GM20431 (cell line): Measurements from ENCODE around the gene CCDC107.
"Not testable (repeated sequence)": the region's sequence is repeated elsewhere in the genome, so short reads cannot be mapped to it uniquely, and the experiment has no call there.

Source experiments
- in situ Hi-C: fragments of 300-500 bp; cut with MseI, MboI; formaldehyde crosslinking; loops from one replicate; pipeline ENCODE4 v1.15.0; 2020; ENCODE audit warnings: low sequenced_read_pairs; ENCODE audit not compliant: unreplicated experiment

The CCDC107 gene

DNA sequence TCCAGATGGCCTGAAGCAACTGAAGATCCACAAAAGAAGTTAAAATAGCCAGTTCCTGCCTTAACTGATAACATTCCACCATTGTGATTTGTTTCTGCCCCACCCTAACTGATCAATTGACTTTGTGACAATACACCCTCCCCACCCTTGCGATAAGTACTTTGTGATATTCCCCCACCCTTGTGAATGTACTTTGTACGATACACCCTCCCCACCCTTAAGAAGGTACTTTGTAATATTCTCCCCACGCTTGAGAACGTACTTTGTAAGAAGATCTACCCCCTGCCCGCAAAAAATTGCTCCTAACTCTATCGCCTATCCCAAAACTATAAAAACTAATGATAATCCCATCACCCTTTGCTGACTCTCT, 21.2 kb upstream of the CCDC107 start:
- in situ Hi-C loops: not testable (repeated sequence)

DNA sequence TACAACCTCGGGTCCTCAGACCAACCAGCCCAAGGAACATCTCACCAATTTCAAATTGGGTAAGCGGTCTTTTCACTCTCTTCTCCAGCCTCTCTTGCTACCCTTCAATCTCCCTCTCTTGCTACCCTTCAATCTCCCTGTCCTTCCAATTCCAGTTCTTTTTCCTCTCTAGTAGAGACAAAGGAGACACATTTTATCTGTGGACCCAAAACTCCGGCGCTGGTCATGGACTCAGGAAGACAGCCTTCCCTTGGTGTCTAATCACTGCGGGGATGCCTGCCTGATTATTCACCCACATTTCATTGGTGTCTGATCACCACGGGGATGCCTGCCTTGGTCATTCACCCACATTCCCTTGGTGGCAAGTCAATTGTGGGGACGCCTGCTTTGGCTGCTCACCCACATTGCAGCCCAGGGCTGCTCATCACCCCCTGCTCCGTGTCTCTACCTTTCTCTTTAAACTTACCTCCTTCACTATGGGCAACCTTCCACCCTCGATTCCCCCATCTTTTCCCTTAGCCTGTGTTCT, 20.6 kb upstream of the CCDC107 start:
- in situ Hi-C loops: not testable (repeated sequence)

DNA sequence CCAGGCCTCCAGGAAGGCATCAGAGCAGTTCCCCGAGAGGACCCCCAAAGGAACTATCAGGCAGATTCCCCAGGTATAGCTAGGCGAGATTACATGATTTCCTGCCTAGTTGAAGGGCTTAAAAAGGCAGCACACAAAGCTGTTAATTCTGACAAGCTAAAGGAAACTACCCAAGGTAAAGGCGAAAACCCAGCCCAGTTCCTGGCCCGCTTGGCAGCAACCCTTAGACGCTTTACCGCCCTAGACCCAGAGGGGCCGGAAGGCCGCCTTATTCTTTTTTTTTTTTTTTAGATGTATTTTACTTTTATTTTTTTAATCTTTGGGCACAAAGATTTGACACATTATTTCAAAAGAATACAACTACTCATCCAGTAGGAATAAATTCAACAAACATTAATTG, 19.3 kb upstream of the CCDC107 start:
- in situ Hi-C loops: not testable (repeated sequence)

DNA sequence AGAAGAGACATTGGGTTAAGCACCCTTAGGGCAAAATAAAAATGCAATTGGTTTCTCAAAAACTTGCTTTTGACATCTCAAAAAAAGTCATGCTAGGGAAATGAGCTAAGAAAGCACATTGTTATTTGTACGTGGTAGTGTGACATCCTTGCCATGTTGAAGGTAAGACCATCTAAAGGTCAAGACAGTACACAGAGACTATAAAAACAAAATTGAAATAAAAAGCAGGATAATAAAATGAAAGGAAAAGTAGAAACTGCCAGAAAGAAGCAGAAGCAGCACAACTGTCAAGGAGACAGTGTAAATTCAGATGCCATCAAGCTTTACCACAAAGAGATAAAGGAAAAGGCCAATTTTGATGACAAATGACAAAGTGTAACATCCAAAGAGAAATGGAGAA, 18.9 kb upstream of the CCDC107 start:
- in situ Hi-C loops: not testable (repeated sequence)

DNA sequence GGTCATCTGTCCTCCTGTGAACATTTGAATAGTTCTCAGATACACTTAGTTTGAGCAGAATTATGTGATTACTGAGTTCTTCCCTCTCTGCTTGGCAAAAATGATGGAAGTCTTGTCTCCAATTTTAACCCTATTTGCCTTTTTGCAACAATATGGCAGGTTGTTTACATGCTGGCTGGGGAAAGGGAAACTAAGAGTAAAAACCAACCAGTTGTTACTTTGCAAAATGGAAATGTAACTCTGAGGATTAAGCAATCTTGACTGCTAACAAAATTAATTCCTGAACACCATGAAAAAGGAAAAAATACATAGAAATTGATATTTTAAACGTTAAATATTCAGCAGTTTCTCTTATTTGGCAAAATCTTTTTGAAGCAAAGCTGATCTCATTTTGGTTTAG, 18.5 kb upstream of the CCDC107 start:
- in situ Hi-C loops: no loop called here

DNA sequence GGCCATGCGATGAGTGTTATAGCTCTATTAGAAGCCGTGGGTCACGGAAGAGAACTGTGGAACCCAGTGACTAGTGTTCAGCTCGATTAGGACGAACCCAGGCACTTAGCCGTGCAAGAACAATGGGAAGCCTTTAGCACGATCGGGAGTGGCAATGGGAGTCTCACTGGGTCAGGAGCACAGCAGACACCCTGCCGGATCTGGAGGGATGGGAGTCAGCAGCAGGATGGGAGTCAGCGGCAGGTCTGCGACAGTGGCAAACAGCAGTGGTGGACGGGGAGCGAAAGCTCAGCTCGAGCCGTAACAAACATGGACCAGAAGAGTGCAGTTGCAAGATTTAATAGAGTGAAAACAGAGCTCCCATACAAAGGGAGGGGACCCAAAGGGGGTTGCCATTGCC, 17.7 kb upstream of the CCDC107 start:
- in situ Hi-C loops: not testable (repeated sequence)

DNA sequence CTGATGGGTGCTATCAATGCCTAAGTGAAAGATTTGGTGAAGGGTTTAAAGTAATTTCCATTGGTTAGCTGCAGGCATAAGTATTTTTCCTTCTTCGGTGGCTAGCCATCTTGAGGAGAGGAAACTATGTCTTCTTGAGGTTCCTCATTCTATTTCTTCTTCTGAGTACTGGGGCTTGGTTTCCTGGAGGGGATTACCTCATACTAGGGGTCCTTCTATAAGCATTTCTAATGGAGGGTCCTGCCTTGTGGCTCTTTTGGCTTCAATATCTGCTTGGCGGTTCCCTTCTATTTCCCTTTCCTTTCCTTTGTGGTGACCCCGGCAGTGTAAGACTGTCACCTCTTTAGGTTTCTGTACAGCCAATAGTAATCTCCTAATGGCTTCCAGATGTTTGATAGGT, 16.6 kb upstream of the CCDC107 start:
- in situ Hi-C loops: not testable (repeated sequence)

DNA sequence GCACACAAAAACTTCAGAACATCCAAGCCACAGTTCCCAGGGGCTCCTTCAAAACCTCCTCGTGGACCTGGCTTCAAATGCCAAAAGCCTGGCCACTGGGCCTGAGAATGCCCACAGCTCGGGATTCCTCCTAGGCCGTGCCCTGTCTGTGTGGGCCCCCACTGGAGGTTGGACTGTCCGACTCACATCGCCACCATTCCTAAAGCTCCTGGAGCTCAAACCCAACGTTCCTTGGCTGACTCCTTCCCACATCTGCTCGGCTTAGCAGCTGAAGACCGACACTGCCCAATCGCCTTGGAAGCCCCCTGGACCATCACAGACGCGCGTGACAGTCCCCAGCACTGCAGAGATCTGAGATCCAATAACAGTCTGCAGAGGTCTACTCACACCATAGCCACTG, 15.0 kb upstream of the CCDC107 start:
- in situ Hi-C loops: no loop called here

DNA sequence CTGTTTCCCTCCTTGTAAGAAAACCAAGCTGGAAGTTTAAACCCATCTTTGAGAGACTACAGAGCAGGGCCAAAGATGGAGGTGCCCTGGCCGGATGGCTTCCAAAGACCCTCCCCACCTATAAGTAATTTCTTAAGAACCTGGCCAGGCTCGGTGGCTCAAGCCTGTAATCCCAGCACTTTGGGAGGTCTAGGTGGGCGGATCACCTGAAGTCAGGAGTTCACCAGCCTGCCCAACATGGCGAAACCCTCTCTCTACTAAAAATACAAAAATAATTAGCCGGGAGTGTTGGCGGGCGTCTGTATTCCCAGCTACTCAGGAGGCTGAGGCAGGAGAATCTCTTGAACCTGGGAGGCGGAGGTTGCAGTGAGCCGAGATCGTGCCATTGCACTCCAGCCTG, 12.4 kb upstream of the CCDC107 start:
- in situ Hi-C loops: not testable (repeated sequence)

DNA sequence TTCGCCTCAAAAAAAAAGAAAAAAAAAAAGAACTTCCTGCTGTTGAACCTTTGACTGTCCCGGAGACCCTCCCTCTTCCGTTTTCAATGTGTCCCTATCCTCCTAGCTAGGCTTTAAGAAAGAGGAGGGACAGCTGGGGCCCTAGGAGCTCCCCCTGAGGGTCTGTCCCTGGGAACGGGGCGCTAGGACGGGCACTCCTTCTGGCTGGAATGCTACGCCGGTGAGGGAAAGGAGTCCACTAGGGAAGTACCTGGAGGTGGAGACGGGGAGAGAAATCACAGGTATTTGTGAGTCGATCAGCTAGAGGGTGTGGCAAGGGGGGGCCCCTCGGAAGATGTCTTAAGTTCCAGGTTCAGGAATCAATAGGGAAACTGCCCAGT, 11.9 kb upstream of the CCDC107 start:
- in situ Hi-C loops: no loop called here

DNA sequence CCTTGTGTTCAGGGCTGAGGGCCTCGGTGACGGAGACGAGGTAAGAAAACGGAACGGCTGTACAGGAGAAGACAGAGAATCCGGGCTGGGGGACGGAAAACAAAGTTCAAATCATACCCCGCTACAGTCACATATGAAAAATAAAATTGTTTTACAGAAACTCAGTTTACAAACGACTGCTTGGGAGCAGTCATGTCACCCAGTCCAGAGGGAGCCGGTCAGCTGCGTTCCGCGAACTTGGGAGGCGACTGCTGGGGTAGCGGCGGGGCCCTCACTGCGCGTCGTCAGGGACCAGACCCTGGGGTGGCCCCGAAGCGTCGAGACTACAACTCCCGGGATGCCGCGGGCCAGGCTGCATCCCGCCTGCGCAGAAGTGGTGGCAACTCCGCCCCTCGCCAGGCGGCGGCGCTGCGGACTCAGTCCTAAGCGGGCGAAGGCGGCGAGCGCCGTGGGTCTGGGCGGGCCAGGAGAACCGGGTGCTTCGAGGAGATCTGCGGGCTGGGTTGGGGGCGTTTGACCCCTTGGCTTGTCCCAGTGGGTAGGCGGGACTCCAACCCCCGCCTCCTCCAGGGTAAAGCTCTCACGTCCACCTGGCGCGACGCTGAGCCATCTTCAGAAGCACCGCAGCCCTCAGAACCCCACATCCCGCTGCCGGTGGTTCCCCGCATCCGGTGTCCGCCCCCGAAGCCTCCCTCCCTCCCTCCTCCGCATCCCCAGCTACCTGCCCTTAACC, 11.4 kb upstream of the CCDC107 start:
- in situ Hi-C loops: no loop called here

DNA sequence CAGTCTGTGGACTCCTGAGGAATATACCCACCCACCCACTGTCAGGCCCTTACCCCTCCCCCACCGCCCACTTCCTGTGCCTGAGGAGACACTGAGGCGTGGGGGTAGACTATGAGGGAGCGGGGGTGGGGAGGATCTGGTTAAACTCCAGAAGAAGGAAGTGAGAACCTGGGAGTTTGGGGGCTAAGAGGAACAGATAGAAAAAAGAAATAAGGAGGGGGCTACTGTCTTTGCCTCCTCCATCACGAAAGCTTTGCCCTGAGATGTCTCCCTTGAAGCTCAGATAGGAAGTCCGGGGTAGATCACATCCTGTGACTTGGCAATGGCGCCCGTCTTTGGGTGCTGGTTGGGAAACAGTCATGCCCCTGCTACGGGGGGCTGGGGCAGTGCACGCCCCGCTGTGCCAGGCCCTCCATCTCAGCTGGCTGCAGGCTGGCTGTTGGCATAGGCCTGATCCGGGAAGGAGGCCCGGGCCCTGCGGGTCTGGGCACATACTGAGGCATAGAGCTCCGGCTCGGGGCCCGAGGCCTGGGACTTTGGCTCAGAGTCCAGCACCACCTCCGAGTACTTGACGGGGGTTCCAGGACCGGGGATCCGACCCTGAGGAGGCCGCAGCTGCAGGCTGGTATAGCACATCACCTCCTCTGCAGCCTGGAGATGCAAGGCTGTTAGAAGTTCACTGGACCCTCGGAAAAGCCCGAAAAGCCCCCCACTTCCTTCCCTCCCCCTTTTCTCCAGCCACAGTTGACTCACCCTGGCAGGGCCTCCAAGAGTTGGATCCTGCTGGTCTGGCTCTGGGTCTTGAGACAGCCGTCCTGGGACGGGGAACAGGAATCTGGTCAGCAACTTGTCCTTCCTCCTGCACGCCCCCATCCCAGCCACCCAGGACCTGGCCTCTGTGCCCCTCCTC, 8.4 kb upstream of the CCDC107 start:
- in situ Hi-C loops: no loop called here

DNA sequence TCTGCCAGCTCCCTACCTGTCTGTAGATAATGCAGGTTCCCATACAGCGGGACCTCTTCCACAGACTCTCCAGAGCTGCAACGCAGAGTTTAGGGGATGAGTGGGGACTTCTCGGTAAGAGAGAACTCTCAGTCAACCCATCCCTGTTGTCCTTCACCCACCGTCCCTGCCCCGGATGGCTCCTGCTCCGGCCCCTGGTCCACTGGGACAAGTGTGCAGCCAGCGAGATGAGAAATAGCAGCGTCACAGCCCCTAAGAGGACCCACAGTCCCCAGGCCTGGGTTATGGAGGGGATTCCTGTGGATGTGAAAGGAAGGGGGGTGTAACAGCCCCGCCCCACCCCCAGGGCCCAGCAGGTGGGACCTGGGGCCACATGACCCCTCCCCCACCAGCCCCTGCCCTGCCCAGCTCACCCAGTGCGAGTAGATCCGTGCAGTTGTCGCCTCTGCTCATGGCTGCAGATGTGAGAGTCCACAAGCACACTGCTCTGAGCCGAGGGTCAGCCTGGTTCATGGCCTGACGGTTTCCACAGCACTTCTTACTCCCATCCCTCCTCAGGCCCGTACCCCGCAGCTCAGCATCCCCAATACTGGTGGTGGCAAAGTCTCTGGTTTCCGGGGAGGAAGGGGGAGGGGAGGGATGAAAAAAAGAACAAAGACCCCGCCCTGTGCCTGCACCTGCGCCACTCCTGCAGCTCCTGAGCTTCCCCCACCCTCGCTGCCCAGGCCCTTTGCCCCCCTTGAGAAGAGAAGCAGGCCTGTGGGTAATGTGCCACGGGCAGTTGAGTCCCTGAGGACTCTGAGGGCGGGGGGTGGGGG, 7.5 kb upstream of the CCDC107 start, which contains the start of gene SIT1:
SIT1 (minus strand) TSS at position 591 of the 818 bp plus-strand sequence; CDS start at position 513, 78 bp downstream.
- in situ Hi-C loops: no loop called here

DNA sequence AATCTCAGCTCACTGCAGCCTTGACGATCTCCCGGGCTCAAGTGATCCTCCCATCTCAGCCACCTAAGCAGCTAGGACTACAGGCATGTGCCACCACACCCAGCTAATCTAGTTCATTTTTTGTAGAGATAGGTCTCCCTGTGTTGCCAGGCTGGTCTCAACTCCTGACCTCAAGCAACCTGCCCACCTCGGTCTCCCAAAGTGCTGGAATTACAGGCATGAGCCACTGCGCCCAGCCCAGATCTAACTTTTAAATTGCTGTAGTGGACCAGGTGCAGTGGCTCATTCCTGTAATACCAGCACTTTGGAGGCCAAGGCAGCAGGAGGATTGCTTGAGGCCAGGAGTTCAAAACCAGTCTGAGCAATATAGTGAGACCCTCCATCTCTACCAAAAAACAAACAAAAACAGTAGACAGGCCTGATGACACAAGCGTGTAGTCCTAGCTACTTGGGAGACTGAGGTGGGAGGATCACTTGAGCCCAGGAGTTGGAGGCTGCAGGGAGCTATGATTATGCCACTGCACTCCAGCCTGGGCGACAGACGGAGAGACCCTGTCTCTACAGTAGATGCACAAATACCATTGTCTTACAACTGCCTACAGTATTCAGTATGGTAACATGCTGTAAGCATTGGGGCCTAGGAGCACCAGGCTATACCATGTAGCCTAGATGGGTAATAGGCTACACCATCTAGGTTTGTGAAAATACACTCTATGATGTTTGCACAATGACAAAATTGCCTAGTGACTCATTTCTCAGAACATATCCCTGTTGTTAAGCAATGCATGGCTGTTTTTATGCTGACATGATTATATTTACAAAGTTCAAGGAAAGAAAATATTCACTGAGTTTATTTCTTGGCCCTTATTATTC, 5.9 kb upstream of the CCDC107 start:
- in situ Hi-C loops: no loop called here

DNA sequence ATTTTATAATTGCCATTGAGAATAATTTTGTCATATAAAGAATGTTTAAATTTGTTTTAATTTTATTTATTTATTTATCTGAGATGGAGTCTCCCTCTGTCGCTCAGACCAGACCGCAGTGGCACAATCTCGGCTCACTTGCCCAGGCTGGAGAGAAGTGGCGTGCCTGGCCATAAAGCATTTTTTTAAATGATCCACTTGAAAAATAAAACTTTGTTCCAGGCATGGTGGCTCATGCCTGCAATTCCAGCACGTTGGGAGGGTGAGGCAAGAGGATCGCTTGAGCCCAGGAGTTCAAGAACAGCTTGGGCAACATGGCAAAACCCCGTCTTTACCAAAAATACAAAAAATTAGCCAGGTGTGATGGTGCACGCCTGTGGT, 5.3 kb upstream of the CCDC107 start:
- in situ Hi-C loops: no loop called here

DNA sequence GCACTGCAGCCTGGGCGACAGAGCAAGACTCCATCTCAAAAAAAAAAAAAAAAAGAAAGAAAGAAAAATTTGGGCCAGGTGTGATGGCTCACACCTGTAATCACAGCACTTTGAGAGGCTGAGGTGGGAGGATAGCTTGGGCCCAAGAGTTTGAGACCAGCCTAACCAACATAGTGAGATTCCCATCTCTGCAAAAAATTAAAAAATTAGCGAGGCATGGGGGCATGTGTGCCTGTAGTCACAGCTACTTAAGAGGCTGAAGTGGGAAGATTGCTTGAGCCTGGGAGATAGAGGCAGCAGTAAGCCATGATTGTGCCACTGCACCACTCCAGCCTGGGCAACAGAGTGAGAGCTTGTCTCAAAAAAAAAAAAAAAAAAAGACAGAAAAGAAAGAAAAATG, 4.5 kb upstream of the CCDC107 start:
- in situ Hi-C loops: no loop called here

DNA sequence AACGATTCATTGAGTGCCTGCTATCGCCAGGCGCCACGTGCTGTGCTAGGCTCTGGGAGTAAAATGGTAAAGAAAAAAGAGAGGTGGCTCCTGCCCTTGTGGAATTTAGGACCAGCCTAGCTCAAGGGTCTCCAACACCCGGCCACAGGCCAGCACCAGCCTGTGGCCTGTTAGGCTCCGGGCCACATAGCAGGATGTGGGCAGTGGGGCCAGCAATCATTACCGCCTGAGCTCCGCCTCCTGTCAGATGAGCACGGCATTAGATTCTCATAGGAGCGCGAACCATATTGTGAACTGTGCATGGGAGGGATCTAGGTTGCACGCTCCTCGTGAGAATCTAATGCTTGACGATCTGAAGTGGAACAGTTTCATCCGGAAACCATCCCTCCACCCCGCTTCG, 1.7 kb upstream of the CCDC107 start:
- in situ Hi-C loops: no loop called here

DNA sequence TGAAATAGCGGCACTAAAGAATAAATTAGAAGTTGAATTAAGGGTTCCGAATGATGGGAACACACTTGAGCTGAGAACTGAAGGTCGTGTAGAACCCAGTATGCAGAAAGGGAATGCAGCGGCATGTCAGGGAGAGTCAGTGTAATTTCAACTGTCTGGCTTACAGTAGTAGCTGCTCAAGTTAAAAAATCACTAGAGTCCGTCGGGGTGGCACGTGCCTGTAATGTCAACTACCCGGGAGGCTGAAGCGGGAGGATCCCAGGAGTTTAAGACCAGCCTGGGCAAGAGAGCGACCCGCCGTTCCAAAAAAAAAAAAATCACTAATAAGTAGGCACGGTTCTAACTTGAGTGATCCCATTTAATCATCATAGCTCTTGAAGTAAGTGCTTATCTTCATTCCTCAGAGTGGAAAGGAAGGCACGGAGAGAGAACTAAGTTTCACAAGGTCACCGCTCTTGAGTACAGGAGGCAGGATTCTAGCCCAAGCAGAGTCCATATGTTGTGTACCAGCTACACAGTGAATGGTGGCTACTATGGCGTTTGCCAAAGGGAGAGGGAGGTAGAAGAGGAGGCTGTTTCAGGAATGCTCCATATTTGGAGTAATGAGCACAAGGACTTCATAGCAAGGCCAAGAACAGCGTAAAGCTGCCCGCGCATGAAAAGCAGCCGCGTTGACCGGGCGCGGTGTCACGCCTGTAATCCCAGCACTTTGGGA, 1.1 kb upstream of the CCDC107 start:
- in situ Hi-C loops: no loop called here
